Ishikawa (cell line): ENCODE measurements around the gene PYGL.

ENCODE experiments used
- EP300 ChIP-seq: IDR thresholded peaks from 2 replicates; pipeline ENCODE4 v1.6.1; 2012; ENCODE audit warnings: borderline replicate concordance
- FOXM1 ChIP-seq: IDR thresholded peaks from 2 replicates; pipeline ENCODE4 v1.6.1; 2012; ENCODE audit warnings: low read depth, borderline replicate concordance
- TCF12 ChIP-seq: IDR thresholded peaks from 2 replicates; pipeline ENCODE4 v1.6.1; 2012; ENCODE audit warnings: low read depth
- TF ChIP-seq, protein P1 (sequence below): IDR thresholded peaks from 2 replicates; pipeline ENCODE4 v1.6.1; 2012
- TF ChIP-seq, protein P2 (sequence below): IDR thresholded peaks from 2 replicates; pipeline ENCODE4 v1.6.1; 2012
- TF ChIP-seq, protein P3 (sequence below): IDR thresholded peaks from 2 replicates; pipeline ENCODE4 v1.6.1; 2012; ENCODE audit warnings: low read depth, mild to moderate bottlenecking

- TF ChIP-seq, protein P1, sequence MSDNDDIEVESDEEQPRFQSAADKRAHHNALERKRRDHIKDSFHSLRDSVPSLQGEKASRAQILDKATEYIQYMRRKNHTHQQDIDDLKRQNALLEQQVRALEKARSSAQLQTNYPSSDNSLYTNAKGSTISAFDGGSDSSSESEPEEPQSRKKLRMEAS: no peak
- no peak for TF ChIP-seq FOXM1
- TF ChIP-seq EP300: no peak
- no peak for TF ChIP-seq TCF12
- TF ChIP-seq, protein P2, sequence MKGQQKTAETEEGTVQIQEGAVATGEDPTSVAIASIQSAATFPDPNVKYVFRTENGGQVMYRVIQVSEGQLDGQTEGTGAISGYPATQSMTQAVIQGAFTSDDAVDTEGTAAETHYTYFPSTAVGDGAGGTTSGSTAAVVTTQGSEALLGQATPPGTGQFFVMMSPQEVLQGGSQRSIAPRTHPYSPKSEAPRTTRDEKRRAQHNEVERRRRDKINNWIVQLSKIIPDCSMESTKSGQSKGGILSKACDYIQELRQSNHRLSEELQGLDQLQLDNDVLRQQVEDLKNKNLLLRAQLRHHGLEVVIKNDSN: no peak
- TF ChIP-seq, protein P3, sequence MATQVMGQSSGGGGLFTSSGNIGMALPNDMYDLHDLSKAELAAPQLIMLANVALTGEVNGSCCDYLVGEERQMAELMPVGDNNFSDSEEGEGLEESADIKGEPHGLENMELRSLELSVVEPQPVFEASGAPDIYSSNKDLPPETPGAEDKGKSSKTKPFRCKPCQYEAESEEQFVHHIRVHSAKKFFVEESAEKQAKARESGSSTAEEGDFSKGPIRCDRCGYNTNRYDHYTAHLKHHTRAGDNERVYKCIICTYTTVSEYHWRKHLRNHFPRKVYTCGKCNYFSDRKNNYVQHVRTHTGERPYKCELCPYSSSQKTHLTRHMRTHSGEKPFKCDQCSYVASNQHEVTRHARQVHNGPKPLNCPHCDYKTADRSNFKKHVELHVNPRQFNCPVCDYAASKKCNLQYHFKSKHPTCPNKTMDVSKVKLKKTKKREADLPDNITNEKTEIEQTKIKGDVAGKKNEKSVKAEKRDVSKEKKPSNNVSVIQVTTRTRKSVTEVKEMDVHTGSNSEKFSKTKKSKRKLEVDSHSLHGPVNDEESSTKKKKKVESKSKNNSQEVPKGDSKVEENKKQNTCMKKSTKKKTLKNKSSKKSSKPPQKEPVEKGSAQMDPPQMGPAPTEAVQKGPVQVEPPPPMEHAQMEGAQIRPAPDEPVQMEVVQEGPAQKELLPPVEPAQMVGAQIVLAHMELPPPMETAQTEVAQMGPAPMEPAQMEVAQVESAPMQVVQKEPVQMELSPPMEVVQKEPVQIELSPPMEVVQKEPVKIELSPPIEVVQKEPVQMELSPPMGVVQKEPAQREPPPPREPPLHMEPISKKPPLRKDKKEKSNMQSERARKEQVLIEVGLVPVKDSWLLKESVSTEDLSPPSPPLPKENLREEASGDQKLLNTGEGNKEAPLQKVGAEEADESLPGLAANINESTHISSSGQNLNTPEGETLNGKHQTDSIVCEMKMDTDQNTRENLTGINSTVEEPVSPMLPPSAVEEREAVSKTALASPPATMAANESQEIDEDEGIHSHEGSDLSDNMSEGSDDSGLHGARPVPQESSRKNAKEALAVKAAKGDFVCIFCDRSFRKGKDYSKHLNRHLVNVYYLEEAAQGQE: no peak
Observed at GRCh38 chr14:50922803-50923202, 21.5 kb downstream of the PYGL start.
